HepG2 (cell line): Measurements from ENCODE around the gene RSPH9. TPM values are rescaled to one million over a fixed set of nuclear protein-coding genes. Genes with fewer than 3 reads are reported as not detected.

Experiments used
- HNRNPUL1 ChIP-seq: fragments of 200-400 bp; formaldehyde crosslinking; IDR thresholded peaks from 2 replicates; pipeline ENCODE4 v1.6.1; 2017; ENCODE audit warnings: low read depth, mild to moderate bottlenecking, low read length, moderate library complexity
- KLF15 ChIP-seq: sonication (generic); formaldehyde crosslinking; IDR thresholded peaks from 2 replicates; pipeline ENCODE4 v1.8.1; 2023; ENCODE audit warnings: borderline replicate concordance, mild to moderate bottlenecking, inconsistent platforms, missing genetic modification reagents, mixed read lengths
- KMT2A ChIP-seq: sonication (generic); formaldehyde crosslinking; IDR thresholded peaks from 2 replicates; pipeline ENCODE4 v1.4.0; 2020; ENCODE audit warnings: missing genetic modification reagents
- NCOA2 ChIP-seq: sonication (generic); formaldehyde crosslinking; IDR thresholded peaks from 2 replicates; pipeline ENCODE4 v1.8.0; 2022; ENCODE audit warnings: inconsistent platforms
- ZBTB42 ChIP-seq: sonication (generic); formaldehyde crosslinking; IDR thresholded peaks from 2 replicates; pipeline ENCODE4 v1.5.0; 2020; ENCODE audit warnings: mild to moderate bottlenecking, missing genetic modification reagents
- ZFYVE20 ChIP-seq: sonication (generic); formaldehyde crosslinking; IDR thresholded peaks from 2 replicates; pipeline ENCODE4 v1.8.0; 2023; ENCODE audit warnings: low read depth, mild to moderate bottlenecking, moderate library complexity, missing genetic modification reagents, borderline replicate concordance
- ZNF12 ChIP-seq: sonication (generic); formaldehyde crosslinking; IDR thresholded peaks from 2 replicates; pipeline ENCODE4 v1.5.0; 2020; ENCODE audit warnings: missing genetic modification reagents
- ZNF331 ChIP-seq: sonication (generic); formaldehyde crosslinking; IDR thresholded peaks from 2 replicates; pipeline ENCODE4 v1.4.0; 2020; ENCODE audit warnings: missing genetic modification reagents
- ZNF446 ChIP-seq: sonication (generic); formaldehyde crosslinking; IDR thresholded peaks from 2 replicates; pipeline ENCODE4 v1.5.0; 2020; ENCODE audit warnings: mild to moderate bottlenecking, missing genetic modification reagents
- ZSCAN9 ChIP-seq: IDR thresholded peaks from 2 replicates; pipeline ENCODE4 v1.6.1; 2016; ENCODE audit warnings: borderline replicate concordance
- polyA plus RNA-seq, 8 experiments: library from polyadenylated mRNA; depleted of rRNA in 3 of 8; stranded (reverse) in 7 of 8; unstranded in 1 of 8; fragments of >200 nt; fragmentation: Illumina TruSeq in 4 of 8; extraction: Trizol in 4 of 8; gene quantifications; 2 replicates each; pipeline versions ENCODE4 v1.2.1 to v1.2.3, GENCODE V29; 2011 to 2016; ENCODE audit warnings: low read depth in 4 of 8, missing spikeins in 1 of 8, mixed read lengths in 1 of 8; ENCODE audit not compliant: insufficient read depth in 1 of 8
- total RNA-seq, 5 experiments: library from RNA; depleted of rRNA; stranded (reverse); fragments of >200 nt; fragmentation: Illumina TruSeq; extraction: Trizol; gene quantifications; 2 replicates each; pipeline ENCODE4 v1.2.3, GENCODE V29; 2016; ENCODE audit warnings: low read depth in 1 of 5
- TF ChIP-seq, protein P1 (sequence below): sonication (generic); formaldehyde crosslinking; IDR thresholded peaks from 2 replicates; pipeline ENCODE4; 2020; ENCODE audit warnings: missing genetic modification reagents, mild to moderate bottlenecking, borderline replicate concordance
- TF ChIP-seq, protein P2 (sequence below): sonication (generic); formaldehyde crosslinking; IDR thresholded peaks from 2 replicates; pipeline ENCODE4 v1.4.0; 2020; ENCODE audit warnings: missing genetic modification reagents
- TF ChIP-seq, protein P3 (sequence below): sonication (generic); formaldehyde crosslinking; IDR thresholded peaks from 2 replicates; pipeline ENCODE4 v1.5.1; 2020; ENCODE audit warnings: mild to moderate bottlenecking, missing genetic modification reagents, moderate library complexity
- TF ChIP-seq, protein P4 (sequence below): sonication (generic); formaldehyde crosslinking; IDR thresholded peaks from 2 replicates; pipeline ENCODE4 v1.4.0; 2020; ENCODE audit warnings: mild to moderate bottlenecking, missing genetic modification reagents, borderline replicate concordance

Gene RSPH9
- total and polyA plus RNA-seq, 2 of the 13 experiments (the other 11 are each of a cell fraction or from before 2014, with no cell fraction given) = 0.04 TPM; not detected in 1

DNA sequence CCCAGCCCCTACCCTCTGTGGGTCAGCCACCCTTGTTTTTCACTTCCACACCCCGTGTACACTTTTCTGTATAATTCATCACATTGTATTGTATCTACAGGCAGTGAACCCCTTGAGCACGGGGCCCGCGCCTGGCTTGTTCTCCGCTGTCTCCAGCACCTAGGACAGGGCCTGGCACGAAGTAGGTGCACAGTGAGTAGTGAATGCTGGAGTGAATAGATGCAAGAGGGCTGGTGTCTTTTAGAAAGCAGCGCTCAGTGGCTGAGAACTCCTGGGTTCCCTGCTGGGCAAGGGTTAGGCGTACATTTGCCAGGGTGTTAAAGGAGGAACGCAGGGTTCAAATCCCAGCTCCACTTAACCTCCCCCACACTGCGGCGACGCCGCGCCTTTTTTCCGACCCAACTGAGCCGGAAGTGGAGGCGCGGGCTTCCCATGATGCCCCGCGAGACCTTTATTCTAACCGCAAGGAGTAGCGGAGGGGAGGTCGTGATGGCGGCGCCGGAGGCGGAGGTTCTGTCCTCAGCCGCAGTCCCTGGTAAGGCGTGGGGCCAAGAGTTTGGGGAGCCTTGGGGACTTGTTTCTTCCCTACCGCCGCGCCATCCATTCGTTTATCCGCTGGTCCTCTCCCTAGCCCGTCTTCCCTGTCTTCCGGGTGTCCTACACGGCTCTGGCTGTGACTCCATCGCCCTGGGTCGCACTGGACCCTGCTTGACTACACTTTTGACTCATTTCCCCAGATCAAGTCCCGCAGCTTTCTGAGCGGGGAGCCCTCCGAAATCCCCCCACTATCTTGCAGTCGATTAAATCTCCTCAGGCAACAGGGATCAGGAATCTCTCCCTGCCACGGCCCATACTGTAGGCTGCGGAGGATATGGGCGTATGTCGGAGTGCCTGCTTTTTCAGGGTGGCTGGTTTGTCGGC, 9.2 kb upstream of the RSPH9 start, which contains the start of gene MAD2L1BP (continued):
- TF ChIP-seq, protein P1, sequence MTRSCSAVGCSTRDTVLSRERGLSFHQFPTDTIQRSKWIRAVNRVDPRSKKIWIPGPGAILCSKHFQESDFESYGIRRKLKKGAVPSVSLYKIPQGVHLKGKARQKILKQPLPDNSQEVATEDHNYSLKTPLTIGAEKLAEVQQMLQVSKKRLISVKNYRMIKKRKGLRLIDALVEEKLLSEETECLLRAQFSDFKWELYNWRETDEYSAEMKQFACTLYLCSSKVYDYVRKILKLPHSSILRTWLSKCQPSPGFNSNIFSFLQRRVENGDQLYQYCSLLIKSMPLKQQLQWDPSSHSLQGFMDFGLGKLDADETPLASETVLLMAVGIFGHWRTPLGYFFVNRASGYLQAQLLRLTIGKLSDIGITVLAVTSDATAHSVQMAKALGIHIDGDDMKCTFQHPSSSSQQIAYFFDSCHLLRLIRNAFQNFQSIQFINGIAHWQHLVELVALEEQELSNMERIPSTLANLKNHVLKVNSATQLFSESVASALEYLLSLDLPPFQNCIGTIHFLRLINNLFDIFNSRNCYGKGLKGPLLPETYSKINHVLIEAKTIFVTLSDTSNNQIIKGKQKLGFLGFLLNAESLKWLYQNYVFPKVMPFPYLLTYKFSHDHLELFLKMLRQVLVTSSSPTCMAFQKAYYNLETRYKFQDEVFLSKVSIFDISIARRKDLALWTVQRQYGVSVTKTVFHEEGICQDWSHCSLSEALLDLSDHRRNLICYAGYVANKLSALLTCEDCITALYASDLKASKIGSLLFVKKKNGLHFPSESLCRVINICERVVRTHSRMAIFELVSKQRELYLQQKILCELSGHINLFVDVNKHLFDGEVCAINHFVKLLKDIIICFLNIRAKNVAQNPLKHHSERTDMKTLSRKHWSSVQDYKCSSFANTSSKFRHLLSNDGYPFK = peak; percentile 95
- TF ChIP-seq HNRNPUL1 (no peak), KLF15 (CRISPR knock-in tag) (no peak), KMT2A (CRISPR knock-in tag) (peak; percentile 91), ZBTB42 (CRISPR knock-in tag) (0 out of 2 replicates have a peak, but pooled peaks have one; percentile 23), ZSCAN9 (CRISPR knock-in tag) (peak; percentile 82), ZNF446 (CRISPR knock-in tag) (peak; percentile 60; the same call in 1 of the 2 replicates), ZNF12 (CRISPR knock-in tag) (no peak; the same call in 1 of the 2 replicates), ZFYVE20 (CRISPR knock-in tag) (no peak), NCOA2 (CRISPR knock-in tag) (peak; percentile 50), ZNF331 (peak; percentile 69; the same call in 1 of the 2 replicates)
- TF ChIP-seq, protein P2, sequence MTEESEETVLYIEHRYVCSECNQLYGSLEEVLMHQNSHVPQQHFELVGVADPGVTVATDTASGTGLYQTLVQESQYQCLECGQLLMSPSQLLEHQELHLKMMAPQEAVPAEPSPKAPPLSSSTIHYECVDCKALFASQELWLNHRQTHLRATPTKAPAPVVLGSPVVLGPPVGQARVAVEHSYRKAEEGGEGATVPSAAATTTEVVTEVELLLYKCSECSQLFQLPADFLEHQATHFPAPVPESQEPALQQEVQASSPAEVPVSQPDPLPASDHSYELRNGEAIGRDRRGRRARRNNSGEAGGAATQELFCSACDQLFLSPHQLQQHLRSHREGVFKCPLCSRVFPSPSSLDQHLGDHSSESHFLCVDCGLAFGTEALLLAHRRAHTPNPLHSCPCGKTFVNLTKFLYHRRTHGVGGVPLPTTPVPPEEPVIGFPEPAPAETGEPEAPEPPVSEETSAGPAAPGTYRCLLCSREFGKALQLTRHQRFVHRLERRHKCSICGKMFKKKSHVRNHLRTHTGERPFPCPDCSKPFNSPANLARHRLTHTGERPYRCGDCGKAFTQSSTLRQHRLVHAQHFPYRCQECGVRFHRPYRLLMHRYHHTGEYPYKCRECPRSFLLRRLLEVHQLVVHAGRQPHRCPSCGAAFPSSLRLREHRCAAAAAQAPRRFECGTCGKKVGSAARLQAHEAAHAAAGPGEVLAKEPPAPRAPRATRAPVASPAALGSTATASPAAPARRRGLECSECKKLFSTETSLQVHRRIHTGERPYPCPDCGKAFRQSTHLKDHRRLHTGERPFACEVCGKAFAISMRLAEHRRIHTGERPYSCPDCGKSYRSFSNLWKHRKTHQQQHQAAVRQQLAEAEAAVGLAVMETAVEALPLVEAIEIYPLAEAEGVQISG (CRISPR knock-in tag) = peak; percentile 93
- TF ChIP-seq, protein P3, sequence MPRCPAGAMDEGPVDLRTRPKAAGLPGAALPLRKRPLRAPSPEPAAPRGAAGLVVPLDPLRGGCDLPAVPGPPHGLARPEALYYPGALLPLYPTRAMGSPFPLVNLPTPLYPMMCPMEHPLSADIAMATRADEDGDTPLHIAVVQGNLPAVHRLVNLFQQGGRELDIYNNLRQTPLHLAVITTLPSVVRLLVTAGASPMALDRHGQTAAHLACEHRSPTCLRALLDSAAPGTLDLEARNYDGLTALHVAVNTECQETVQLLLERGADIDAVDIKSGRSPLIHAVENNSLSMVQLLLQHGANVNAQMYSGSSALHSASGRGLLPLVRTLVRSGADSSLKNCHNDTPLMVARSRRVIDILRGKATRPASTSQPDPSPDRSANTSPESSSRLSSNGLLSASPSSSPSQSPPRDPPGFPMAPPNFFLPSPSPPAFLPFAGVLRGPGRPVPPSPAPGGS (CRISPR knock-in tag) = no peak
- TF ChIP-seq, protein P4, sequence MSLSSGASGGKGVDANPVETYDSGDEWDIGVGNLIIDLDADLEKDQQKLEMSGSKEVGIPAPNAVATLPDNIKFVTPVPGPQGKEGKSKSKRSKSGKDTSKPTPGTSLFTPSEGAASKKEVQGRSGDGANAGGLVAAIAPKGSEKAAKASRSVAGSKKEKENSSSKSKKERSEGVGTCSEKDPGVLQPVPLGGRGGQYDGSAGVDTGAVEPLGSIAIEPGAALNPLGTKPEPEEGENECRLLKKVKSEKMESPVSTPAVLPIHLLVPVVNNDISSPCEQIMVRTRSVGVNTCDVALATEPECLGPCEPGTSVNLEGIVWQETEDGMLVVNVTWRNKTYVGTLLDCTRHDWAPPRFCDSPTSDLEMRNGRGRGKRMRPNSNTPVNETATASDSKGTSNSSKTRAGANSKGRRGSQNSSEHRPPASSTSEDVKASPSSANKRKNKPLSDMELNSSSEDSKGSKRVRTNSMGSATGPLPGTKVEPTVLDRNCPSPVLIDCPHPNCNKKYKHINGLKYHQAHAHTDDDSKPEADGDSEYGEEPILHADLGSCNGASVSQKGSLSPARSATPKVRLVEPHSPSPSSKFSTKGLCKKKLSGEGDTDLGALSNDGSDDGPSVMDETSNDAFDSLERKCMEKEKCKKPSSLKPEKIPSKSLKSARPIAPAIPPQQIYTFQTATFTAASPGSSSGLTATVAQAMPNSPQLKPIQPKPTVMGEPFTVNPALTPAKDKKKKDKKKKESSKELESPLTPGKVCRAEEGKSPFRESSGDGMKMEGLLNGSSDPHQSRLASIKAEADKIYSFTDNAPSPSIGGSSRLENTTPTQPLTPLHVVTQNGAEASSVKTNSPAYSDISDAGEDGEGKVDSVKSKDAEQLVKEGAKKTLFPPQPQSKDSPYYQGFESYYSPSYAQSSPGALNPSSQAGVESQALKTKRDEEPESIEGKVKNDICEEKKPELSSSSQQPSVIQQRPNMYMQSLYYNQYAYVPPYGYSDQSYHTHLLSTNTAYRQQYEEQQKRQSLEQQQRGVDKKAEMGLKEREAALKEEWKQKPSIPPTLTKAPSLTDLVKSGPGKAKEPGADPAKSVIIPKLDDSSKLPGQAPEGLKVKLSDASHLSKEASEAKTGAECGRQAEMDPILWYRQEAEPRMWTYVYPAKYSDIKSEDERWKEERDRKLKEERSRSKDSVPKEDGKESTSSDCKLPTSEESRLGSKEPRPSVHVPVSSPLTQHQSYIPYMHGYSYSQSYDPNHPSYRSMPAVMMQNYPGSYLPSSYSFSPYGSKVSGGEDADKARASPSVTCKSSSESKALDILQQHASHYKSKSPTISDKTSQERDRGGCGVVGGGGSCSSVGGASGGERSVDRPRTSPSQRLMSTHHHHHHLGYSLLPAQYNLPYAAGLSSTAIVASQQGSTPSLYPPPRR (CRISPR knock-in tag) = no peak; the same call in 1 of the 2 replicates
